ENCODE data around the gene FOXJ2. TPM values are rescaled to one million over a fixed set of nuclear protein-coding genes. Genes with fewer than 3 reads are reported as not detected.
"Not testable (repeated sequence)": the region's sequence is repeated elsewhere in the genome, so short reads cannot be mapped to it uniquely, and the experiment has no call there.

Gene FOXJ2
- total RNA-seq, 1 experiment from 2014 or later: 5.5 TPM

DNA sequence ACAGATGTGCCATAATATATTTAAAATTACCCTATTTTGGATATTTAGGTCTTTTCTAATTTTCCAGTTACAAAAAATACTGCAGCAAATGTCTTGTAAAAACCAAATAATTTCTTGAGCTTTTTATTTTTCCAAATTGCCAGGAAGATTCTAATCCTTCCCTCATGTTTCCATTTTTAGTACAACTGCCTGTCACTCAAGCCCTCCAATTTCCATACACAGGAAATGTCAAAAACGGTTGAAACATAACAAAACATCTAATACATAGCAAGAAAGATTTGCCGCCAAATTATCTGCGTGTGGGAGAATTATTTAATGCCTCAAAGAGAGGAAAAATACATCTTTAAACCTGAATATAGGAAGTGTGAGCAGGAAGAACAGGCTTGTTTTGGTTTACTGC, 2.3 kb upstream of the FOXJ2 start:
- H4K20me1 ChIP-seq (ENCODE audit: control insufficient read depth, insufficient read depth, insufficient read length): no peaks in the 10 kb centered on the region
- no peak overlapping the region for H3K18ac ChIP-seq (ENCODE audit: insufficient read length, low read depth, low read length)
- H3K9me3 ChIP-seq (ENCODE audit: control insufficient read depth, low read depth, low read length): no peaks in the 10 kb centered on the region
- H4K91ac ChIP-seq (ENCODE audit: insufficient read length, low read depth, low read length): no peak overlapping the region
- H3K36me3 Mint-ChIP-seq (ENCODE audit: insufficient read depth in 1 of 3, low read depth in 3 of 3): no peaks in the 10 kb centered on the region; a peak in 1 of 7 replicates
- H3K4me1 Mint-ChIP-seq: peaks cover 28 to 45% of the 10 kb centered on the region in 2 experiments
- H3K9me3 Mint-ChIP-seq: no peaks in the 10 kb centered on the region; a peak in 1 of 5 replicates
- no peak overlapping the region for H3K9ac ChIP-seq (ENCODE audit: extremely low read depth, insufficient read length, low read length)
- no CpG with 5 or more reads among the region's 3 CpGs for WGBS (ENCODE audit: extremely low coverage, insufficient read length, low lambda C conversion rate)
- H3T11ph ChIP-seq (ENCODE audit: low read length): no peak overlapping the region
- H3K4me1 ChIP-seq (ENCODE audit: insufficient read depth, low read length): peaks cover 10% of the 10 kb centered on the region; the same call in 1 of the 2 replicates
- H4K8ac ChIP-seq (replicated peaks; ENCODE audit: insufficient read length, low read depth, low read length): no peak overlapping the region
- H2AK5ac ChIP-seq (ENCODE audit: insufficient read length, low read length): no peak overlapping the region
- H3K23me2 ChIP-seq (ENCODE audit: insufficient read length, low read depth, low read length, poor library complexity, severe bottlenecking): peaks cover 15% of the 10 kb centered on the region
- H2BK5ac ChIP-seq (ENCODE audit: insufficient read length, low read length): no peak overlapping the region
- H3K79me1 ChIP-seq (ENCODE audit: insufficient read depth, low read depth, low read length, poor library complexity, severe bottlenecking): no peaks in the 10 kb centered on the region
- no peak overlapping the region for H2BK120ac ChIP-seq (ENCODE audit: low read depth, low read length, poor library complexity, severe bottlenecking)
- TF ChIP-seq, protein P1, sequence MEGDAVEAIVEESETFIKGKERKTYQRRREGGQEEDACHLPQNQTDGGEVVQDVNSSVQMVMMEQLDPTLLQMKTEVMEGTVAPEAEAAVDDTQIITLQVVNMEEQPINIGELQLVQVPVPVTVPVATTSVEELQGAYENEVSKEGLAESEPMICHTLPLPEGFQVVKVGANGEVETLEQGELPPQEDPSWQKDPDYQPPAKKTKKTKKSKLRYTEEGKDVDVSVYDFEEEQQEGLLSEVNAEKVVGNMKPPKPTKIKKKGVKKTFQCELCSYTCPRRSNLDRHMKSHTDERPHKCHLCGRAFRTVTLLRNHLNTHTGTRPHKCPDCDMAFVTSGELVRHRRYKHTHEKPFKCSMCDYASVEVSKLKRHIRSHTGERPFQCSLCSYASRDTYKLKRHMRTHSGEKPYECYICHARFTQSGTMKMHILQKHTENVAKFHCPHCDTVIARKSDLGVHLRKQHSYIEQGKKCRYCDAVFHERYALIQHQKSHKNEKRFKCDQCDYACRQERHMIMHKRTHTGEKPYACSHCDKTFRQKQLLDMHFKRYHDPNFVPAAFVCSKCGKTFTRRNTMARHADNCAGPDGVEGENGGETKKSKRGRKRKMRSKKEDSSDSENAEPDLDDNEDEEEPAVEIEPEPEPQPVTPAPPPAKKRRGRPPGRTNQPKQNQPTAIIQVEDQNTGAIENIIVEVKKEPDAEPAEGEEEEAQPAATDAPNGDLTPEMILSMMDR (conservative IDR thresholded peaks at IDR 0.05): no peak
- H3K14ac ChIP-seq (ENCODE audit: insufficient read depth, low read length): no peak overlapping the region
- no peak overlapping the region for H2BK15ac ChIP-seq (ENCODE audit: low read depth, low read length)
- no peak overlapping the region for H3K27ac ChIP-seq (ENCODE audit: insufficient read length, low read depth, low read length)
- no peak overlapping the region for H2BK12ac ChIP-seq (ENCODE audit: insufficient read length, low read depth, low read length)
- no peak overlapping the region for H3K4me3 Mint-ChIP-seq
- no peak overlapping the region for H4K5ac ChIP-seq (ENCODE audit: insufficient read length, low read depth, low read length)
- H3K4ac ChIP-seq (ENCODE audit: low read depth, low read length): no peak overlapping the region
- H3K56ac ChIP-seq (ENCODE audit: insufficient read length, low read depth, low read length): no peak overlapping the region
- no peak overlapping the region for H3K4me2 ChIP-seq (ENCODE audit: insufficient read depth, insufficient read length, low read length)
- no peaks in the 10 kb centered on the region; the same call in 1 of the 2 replicates for H3K79me2 ChIP-seq (ENCODE audit: insufficient read depth, low read length)
- no peak overlapping the region for H3K27ac Mint-ChIP-seq
- no peak for DNase-seq
- no peak overlapping the region for H3K23ac ChIP-seq (ENCODE audit: insufficient read length, low read depth, low read length)
- H3K27me3 ChIP-seq (ENCODE audit: insufficient read depth, low read length): no peaks in the 10 kb centered on the region
- H2BK20ac ChIP-seq (ENCODE audit: low read depth, low read length, poor library complexity, severe bottlenecking): no peak overlapping the region
- no peak overlapping the region for H2AFZ ChIP-seq (ENCODE audit: low read length)
- peaks cover 5% of the 10 kb centered on the region for H3K27me3 Mint-ChIP-seq (ENCODE audit: low read depth)

DNA sequence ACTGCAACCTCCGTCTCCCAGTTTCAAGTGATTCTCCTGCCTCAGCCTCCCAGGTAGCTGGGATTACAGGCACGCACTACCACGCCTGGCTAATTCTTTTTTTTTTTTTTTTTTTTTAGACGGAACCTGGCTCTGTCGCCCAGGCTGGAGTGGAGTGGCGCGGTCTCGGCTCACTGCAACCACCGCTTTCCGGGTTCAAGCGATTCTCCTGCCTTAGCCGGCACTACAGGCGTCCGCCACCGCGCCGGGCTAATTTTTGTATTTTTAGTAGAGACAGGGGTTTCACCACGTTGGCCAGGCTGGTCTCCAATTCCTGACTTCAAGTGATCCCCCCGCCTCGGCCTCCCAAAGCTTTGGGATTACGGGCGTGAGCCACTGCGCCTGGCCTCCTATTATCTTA, 1.5 kb upstream of the FOXJ2 start:
- H3K4me3 Mint-ChIP-seq; H3T11ph ChIP-seq (ENCODE audit: low read length); H2BK120ac ChIP-seq (ENCODE audit: low read depth, low read length, poor library complexity, severe bottlenecking); H3K79me2 ChIP-seq (ENCODE audit: insufficient read depth, low read length); H4K8ac ChIP-seq (replicated peaks; ENCODE audit: insufficient read length, low read depth, low read length); H3K27me3 ChIP-seq (ENCODE audit: insufficient read depth, low read length); H2AK5ac ChIP-seq (ENCODE audit: insufficient read length, low read length); H3K27ac Mint-ChIP-seq; H2BK15ac ChIP-seq (ENCODE audit: low read depth, low read length); H3K23ac ChIP-seq (ENCODE audit: insufficient read length, low read depth, low read length); H3K14ac ChIP-seq (ENCODE audit: insufficient read depth, low read length); H4K20me1 ChIP-seq (ENCODE audit: control insufficient read depth, insufficient read depth, insufficient read length); H2BK12ac ChIP-seq (ENCODE audit: insufficient read length, low read depth, low read length); H3K9me3 Mint-ChIP-seq; H3K9ac ChIP-seq (ENCODE audit: extremely low read depth, insufficient read length, low read length); H2BK5ac ChIP-seq (ENCODE audit: insufficient read length, low read length); H3K27ac ChIP-seq (ENCODE audit: insufficient read length, low read depth, low read length); DNase-seq; H3K9me3 ChIP-seq (ENCODE audit: control insufficient read depth, low read depth, low read length); H3K79me1 ChIP-seq (ENCODE audit: insufficient read depth, low read depth, low read length, poor library complexity, severe bottlenecking); H3K4me2 ChIP-seq (ENCODE audit: insufficient read depth, insufficient read length, low read length); H3K36me3 Mint-ChIP-seq (ENCODE audit: insufficient read depth in 1 of 3, low read depth in 3 of 3); H3K4ac ChIP-seq (ENCODE audit: low read depth, low read length); H4K5ac ChIP-seq (ENCODE audit: insufficient read length, low read depth, low read length); H3K18ac ChIP-seq (ENCODE audit: insufficient read length, low read depth, low read length); H4K91ac ChIP-seq (ENCODE audit: insufficient read length, low read depth, low read length); H3K56ac ChIP-seq (ENCODE audit: insufficient read length, low read depth, low read length); H2AFZ ChIP-seq (ENCODE audit: low read length); H3K27me3 Mint-ChIP-seq (ENCODE audit: low read depth); H2BK20ac ChIP-seq (ENCODE audit: low read depth, low read length, poor library complexity, severe bottlenecking): not testable (repeated sequence)
- Histone ChIP-seq H3K4me1 (ENCODE audit: insufficient read depth, low read length) (peaks cover 16% of the 10 kb centered on the region; the same call in 1 of the 2 replicates), H3K23me2 (ENCODE audit: insufficient read length, low read depth, low read length, poor library complexity, severe bottlenecking) (peaks cover 15% of the 10 kb centered on the region)
- peaks cover 35 to 50% of the 10 kb centered on the region in 2 experiments for H3K4me1 Mint-ChIP-seq
- no CpG with 5 or more reads among the region's 23 CpGs for WGBS (ENCODE audit: extremely low coverage, insufficient read length, low lambda C conversion rate)

Measured in H9 (cell line).